ENCODE results near the gene ANKRD60. TPM values are rescaled to one million over a fixed set of nuclear protein-coding genes. Genes with fewer than 3 reads are reported as not detected.

The ANKRD60 gene, protein sequence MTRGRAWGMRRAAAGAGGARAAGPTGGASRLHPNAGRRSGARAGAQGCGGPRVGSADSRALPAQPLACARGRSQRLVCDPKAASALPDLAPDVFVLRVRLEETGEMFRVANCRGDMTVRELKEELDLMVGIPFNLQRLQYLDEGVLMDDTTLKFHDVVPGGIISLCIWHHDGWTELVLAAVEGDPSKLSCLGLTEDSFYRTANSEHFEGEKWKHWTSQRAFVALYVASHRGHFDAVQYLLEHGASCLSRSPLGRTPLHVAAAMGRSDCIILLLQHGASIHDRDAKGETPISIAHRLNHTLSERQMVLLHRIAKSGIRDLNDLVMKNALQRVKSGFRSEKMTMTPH
- not detected in 2 replicates for total RNA-seq

DNA sequence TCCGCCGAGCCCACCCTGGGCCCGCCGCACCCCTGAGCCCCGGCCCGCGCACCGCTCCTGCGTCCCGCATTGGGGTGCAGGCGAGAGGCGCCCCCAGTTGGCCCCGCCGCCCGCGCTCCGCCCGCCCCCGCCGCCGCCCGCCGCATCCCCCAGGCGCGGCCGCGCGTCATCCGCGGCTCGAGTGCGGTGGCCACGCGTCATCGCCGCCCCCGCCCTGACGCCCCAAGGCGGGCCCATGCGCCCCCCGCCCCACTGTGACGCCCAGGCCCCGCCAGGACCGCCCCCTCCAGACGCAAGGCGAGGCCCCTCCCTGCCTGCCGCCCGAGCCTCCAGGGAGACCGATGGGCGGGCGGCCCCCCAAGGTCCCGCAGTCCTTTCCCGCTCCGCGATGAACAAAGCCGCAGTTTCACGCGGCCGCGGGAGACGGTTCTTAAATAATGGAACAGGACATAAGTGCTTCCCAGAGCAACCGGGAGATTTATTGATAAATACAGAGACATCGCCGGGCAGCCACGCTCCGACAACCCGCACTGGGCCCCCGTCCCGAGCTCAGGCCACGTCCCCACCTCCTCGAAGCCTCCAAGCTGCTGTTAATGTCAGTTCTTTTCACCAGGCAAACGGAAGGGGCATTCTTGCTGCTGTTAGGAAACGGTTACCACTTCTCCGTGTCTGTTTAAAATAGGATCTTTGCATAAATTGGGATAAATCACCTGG lies at the start of gene ANKRD60:
TSS of gene ANKRD60 (minus strand) at position 170 of the 714 bp plus-strand sequence. CDS start at position 170, 0 bp downstream.

Other genes starting within 250 kb of the ANKRD60 start
- gene RAB22A, start 81.1 kb upstream of the ANKRD60 start, total RNA-seq, result 16.1 and 25.3 TPM in 2 replicates
- 13.7 and 44.9 TPM in 2 replicates for gene VAPB, start 160.6 kb upstream of the ANKRD60 start, total RNA-seq

Data from nasal cavity respiratory epithelium epithelial cell of viscerocranial mucosa (primary cell).